ENCODE data around the gene TGM6.

DNA sequence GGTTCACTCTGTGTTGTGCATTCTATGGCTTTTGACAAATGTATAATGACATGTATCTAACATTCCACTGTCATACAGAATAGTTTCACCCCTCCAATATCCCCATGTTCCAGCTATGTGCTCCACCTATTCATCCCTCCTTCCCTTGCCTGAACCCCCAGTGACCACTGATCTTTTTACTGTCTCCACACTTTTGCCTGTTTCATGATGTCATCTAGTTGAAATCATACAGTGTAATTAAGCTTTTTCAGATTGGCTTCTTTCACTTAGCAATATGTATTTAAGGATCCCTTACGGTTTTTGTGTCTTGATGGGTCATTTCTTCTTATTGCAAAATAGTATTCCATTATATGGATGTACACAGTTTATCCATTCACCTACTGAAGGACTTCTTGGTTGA lies 39.8 kb downstream of the TGM6 start:
- TF ChIP-seq, protein P1, sequence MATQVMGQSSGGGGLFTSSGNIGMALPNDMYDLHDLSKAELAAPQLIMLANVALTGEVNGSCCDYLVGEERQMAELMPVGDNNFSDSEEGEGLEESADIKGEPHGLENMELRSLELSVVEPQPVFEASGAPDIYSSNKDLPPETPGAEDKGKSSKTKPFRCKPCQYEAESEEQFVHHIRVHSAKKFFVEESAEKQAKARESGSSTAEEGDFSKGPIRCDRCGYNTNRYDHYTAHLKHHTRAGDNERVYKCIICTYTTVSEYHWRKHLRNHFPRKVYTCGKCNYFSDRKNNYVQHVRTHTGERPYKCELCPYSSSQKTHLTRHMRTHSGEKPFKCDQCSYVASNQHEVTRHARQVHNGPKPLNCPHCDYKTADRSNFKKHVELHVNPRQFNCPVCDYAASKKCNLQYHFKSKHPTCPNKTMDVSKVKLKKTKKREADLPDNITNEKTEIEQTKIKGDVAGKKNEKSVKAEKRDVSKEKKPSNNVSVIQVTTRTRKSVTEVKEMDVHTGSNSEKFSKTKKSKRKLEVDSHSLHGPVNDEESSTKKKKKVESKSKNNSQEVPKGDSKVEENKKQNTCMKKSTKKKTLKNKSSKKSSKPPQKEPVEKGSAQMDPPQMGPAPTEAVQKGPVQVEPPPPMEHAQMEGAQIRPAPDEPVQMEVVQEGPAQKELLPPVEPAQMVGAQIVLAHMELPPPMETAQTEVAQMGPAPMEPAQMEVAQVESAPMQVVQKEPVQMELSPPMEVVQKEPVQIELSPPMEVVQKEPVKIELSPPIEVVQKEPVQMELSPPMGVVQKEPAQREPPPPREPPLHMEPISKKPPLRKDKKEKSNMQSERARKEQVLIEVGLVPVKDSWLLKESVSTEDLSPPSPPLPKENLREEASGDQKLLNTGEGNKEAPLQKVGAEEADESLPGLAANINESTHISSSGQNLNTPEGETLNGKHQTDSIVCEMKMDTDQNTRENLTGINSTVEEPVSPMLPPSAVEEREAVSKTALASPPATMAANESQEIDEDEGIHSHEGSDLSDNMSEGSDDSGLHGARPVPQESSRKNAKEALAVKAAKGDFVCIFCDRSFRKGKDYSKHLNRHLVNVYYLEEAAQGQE (IDR thresholded peaks at IDR 0.05; ENCODE audit: low read depth) = no peak
- TF ChIP-seq TAF1 (IDR thresholded peaks at IDR 0.05; ENCODE audit: low read depth) (no peak), EP300 (IDR thresholded peaks at IDR 0.05; ENCODE audit: borderline replicate concordance) (no peak), TEAD4 (IDR thresholded peaks at IDR 0.05) (no peak), CEBPB (IDR thresholded peaks at IDR 0.05) (no peak), RAD21 (IDR thresholded peaks at IDR 0.05; ENCODE audit: low read depth) (no peak), EGR1 (IDR thresholded peaks at IDR 0.05) (no peak), NFIC (IDR thresholded peaks at IDR 0.05) (no peak), CREB1 (IDR thresholded peaks at IDR 0.05; ENCODE audit: low read depth) (no peak)
- TF ChIP-seq, protein P2, sequence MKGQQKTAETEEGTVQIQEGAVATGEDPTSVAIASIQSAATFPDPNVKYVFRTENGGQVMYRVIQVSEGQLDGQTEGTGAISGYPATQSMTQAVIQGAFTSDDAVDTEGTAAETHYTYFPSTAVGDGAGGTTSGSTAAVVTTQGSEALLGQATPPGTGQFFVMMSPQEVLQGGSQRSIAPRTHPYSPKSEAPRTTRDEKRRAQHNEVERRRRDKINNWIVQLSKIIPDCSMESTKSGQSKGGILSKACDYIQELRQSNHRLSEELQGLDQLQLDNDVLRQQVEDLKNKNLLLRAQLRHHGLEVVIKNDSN (IDR thresholded peaks at IDR 0.05) = no peak
- TF ChIP-seq, protein P3, sequence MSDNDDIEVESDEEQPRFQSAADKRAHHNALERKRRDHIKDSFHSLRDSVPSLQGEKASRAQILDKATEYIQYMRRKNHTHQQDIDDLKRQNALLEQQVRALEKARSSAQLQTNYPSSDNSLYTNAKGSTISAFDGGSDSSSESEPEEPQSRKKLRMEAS (IDR thresholded peaks at IDR 0.05) = no peak
